Measurements from ENCODE around the gene KDM4F. TPM values are rescaled to one million over a fixed set of nuclear protein-coding genes. Genes with fewer than 3 reads are reported as not detected.

KDM4F gene
- total RNA-seq, 1 donor from 2014 or later = not detected

DNA sequence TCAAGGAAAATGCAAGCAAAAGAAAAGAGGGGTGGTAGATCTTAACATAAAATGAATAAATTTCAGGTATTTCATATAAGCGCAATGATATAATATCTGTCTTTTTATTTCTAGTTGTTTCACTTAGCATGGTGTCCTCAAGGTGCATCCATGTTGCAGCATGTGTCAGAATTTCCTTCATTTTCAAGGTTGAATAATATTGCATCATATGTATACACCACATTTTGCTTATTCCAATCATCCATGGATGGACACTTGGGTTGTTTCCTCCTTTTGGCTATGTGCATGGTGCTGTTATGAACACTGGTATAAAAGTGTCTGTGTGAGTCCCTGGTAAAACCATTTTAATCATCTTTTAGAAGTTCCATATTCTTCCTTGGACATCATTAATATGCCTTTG lies 7.0 kb upstream of the KDM4F start:
- Mint-ChIP-seq H3K27ac (ENCODE audit: unreplicated experiment) (no peak overlapping the region), H3K9me3 (no peaks in the 10 kb centered on the region), H3K4me1 (peaks cover 18% of the 10 kb centered on the region), H3K4me3 (no peak overlapping the region), H3K27me3 (ENCODE audit: low read depth) (no peaks in the 10 kb centered on the region), H3K36me3 (ENCODE audit: low read depth) (no peaks in the 10 kb centered on the region)
- TF ChIP-seq, protein P1, sequence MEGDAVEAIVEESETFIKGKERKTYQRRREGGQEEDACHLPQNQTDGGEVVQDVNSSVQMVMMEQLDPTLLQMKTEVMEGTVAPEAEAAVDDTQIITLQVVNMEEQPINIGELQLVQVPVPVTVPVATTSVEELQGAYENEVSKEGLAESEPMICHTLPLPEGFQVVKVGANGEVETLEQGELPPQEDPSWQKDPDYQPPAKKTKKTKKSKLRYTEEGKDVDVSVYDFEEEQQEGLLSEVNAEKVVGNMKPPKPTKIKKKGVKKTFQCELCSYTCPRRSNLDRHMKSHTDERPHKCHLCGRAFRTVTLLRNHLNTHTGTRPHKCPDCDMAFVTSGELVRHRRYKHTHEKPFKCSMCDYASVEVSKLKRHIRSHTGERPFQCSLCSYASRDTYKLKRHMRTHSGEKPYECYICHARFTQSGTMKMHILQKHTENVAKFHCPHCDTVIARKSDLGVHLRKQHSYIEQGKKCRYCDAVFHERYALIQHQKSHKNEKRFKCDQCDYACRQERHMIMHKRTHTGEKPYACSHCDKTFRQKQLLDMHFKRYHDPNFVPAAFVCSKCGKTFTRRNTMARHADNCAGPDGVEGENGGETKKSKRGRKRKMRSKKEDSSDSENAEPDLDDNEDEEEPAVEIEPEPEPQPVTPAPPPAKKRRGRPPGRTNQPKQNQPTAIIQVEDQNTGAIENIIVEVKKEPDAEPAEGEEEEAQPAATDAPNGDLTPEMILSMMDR (conservative IDR thresholded peaks at IDR 0.05) = no peak
- DNase-seq (ENCODE audit: low read depth, low spot score) = no peak

DNA sequence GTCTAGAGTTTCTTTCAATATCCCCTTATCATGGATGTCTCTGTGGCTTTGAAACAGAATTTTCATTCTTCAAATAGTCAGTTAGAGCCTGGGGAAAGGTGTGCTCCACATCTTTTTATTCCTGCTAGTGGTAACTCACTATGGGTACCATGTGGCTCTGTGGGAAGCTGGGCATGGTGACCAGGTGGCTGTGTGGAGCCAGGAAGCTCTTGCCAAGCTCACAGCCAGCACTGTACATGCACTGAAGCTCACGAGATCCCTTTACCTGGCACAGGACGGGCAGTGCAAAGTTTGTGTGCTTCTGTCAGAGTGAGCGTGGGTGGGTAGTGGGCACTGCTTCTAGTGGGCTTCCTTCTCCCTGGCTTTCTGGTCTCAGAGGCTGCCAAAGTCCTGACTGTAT lies 6.3 kb upstream of the KDM4F start:
- no peak overlapping the region for H3K4me3 Mint-ChIP-seq
- H3K9me3 Mint-ChIP-seq = no peaks in the 10 kb centered on the region
- no peak for DNase-seq (ENCODE audit: low read depth, low spot score)
- no peaks in the 10 kb centered on the region for H3K27me3 Mint-ChIP-seq (ENCODE audit: low read depth)
- no peak overlapping the region for H3K27ac Mint-ChIP-seq (ENCODE audit: unreplicated experiment)
- H3K36me3 Mint-ChIP-seq (ENCODE audit: low read depth) = no peaks in the 10 kb centered on the region
- TF ChIP-seq, protein P1 (conservative IDR thresholded peaks at IDR 0.05) = no peak
- peaks cover 18% of the 10 kb centered on the region for H3K4me1 Mint-ChIP-seq

DNA sequence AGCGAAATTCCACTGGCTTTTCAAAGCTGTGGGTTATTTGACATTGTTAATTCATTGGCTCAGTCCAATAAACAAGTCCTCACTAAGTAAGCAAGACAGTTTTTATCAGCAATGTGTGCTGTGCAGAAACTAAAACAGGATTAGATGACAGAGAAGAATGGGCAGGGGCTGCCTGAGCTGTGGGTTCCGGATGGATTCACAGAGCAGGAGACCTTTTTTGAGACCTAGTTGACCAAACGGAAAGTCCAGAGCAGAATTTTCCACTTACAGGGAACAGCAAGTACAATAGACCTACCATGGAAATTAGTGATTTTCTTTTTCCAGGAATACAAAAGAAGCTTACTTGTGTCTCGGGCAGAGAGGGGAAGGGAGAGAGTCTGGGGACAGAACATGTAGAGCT lies 5.2 kb upstream of the KDM4F start:
- H3K27ac Mint-ChIP-seq (ENCODE audit: unreplicated experiment) = no peak overlapping the region
- no peak for DNase-seq (ENCODE audit: low read depth, low spot score)

DNA sequence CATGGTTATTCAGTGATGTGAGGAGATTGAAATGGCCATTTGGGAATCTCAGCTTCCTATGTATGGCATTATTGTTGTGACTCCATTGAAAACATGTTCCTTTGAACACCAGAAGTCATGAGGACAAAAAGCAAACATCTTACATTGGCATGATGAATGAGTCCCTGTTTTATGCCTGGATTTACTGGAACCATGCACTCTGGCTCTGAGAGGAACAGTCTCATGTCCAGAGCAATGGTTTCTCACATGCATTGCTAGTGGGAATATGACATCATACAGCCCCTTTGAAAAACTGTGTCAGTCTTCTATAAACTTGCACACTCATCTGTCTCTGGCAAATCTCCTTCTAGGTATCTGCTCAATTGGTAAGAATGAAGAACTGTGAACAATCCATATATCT lies 3.4 kb upstream of the KDM4F start:
- H3K27me3 Mint-ChIP-seq (ENCODE audit: low read depth) = no peaks in the 10 kb centered on the region
- H3K27ac Mint-ChIP-seq (ENCODE audit: unreplicated experiment) = no peak overlapping the region
- TF ChIP-seq, protein P1 (conservative IDR thresholded peaks at IDR 0.05) = no peak
- H3K4me3 Mint-ChIP-seq = no peak overlapping the region
- no peaks in the 10 kb centered on the region for H3K9me3 Mint-ChIP-seq
- DNase-seq (ENCODE audit: low read depth, low spot score) = no peak
- peaks cover 18% of the 10 kb centered on the region for H3K4me1 Mint-ChIP-seq
- no peaks in the 10 kb centered on the region for H3K36me3 Mint-ChIP-seq (ENCODE audit: low read depth)

More for the DNA sequence above, 5.2 kb upstream of the KDM4F start:
- TF ChIP-seq, protein P1 (conservative IDR thresholded peaks at IDR 0.05) = no peak
- Mint-ChIP-seq H3K27me3 (ENCODE audit: low read depth) (no peaks in the 10 kb centered on the region), H3K9me3 (no peaks in the 10 kb centered on the region), H3K4me3 (no peak overlapping the region), H3K36me3 (ENCODE audit: low read depth) (no peaks in the 10 kb centered on the region), H3K4me1 (peaks cover 18% of the 10 kb centered on the region)

DNA sequence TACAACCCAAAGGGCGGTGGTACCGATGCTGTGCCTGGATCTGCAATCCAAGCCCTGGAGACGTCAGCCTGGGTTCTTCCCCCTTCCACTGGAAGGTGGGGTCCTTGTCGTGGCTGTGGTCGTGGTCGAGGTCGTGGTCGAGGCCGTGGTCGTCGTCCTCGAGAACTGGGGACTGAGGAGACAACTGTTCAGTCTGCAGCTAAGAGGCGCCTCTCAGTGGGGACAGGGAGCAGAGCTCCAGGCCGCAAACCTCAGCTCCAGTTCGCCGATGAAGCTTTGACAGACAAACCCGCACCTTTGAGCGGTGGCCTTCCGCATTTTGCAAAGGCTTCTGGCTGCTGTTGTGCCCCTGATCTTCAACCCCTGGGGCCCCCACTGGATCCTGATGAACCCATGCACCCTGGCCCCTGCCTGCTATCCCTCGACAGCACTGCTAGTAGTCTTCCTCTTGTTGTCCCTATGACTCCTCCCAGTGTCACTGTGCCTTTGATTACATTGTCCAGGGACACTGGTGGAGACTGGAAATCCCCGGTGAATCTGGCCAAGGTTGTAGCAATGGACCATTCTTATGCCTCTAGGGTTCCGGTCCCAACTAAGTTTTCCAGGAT lies 1.5 kb downstream of the KDM4F start:
- no peak overlapping the region for H3K4me3 Mint-ChIP-seq
- TF ChIP-seq, protein P1 (conservative IDR thresholded peaks at IDR 0.05) = no peak
- H3K36me3 Mint-ChIP-seq (ENCODE audit: low read depth) = no peaks in the 10 kb centered on the region
- H3K27ac Mint-ChIP-seq (ENCODE audit: unreplicated experiment) = no peak overlapping the region
- peaks cover 3% of the 10 kb centered on the region for H3K9me3 Mint-ChIP-seq
- H3K4me1 Mint-ChIP-seq = peaks cover 7% of the 10 kb centered on the region
- H3K27me3 Mint-ChIP-seq (ENCODE audit: low read depth) = no peaks in the 10 kb centered on the region
- no peak for DNase-seq (ENCODE audit: low read depth, low spot score)

Measured in neural crest cell (in vitro differentiated cells).